Measurements from ENCODE around the gene SLC25A21. TPM values are rescaled to one million over a fixed set of nuclear protein-coding genes. Genes with fewer than 3 reads are reported as not detected.

SLC25A21 gene
- total and polyA plus RNA-seq, 7 donors, result 0.07 to 0.37 (median 0.18) TPM; not detected in 1

GRCh38 chr14:37045340-37046061 lies 126.9 kb downstream of the SLC25A21 start:
- 68 to 74% (median 69%) methylated on average over 5 of the region's 5 CpGs for WGBS, 3 donors
- DNase-seq (no peak), ATAC-seq (no peak)
- Histone ChIP-seq H3K27ac (no peak overlapping the region), H3K9me3 (no peaks in the 10 kb centered on the region), H3K36me3 (ENCODE audit: insufficient read depth in 1 of 2, low read depth in 1 of 2) (no peaks in the 10 kb centered on the region), H3K4me3 (no peak overlapping the region), H3K27me3 (ENCODE audit: insufficient read depth in 3 of 3, low read length in 2 of 3) (no peaks in the 10 kb centered on the region), H3K4me1 (no peaks in the 10 kb centered on the region)
- no peak for TF ChIP-seq CTCF (IDR thresholded peaks at IDR 0.05)
- intact Hi-C loops (cut with DNase I), result no loop called here

- DNase-seq, result no peak
- intact Hi-C loops (cut with DNase I), result no loop called here
- H3K36me3 ChIP-seq (ENCODE audit: insufficient read depth in 1 of 2, low read depth in 1 of 2), result no peaks in the 10 kb centered on the region
- 75 to 77% (median 77%) methylated on average over 3 of the region's 3 CpGs for WGBS, 3 donors
- no peak for TF ChIP-seq CTCF (IDR thresholded peaks at IDR 0.05)
- H3K4me3 ChIP-seq, result no peak overlapping the region
- no peak for ATAC-seq
- no peaks in the 10 kb centered on the region for H3K4me1 ChIP-seq
- no peaks in the 10 kb centered on the region for H3K9me3 ChIP-seq
- no peak overlapping the region for H3K27ac ChIP-seq
- no peaks in the 10 kb centered on the region for H3K27me3 ChIP-seq (ENCODE audit: insufficient read depth in 3 of 3, low read length in 2 of 3)
Measured at GRCh38 chr14:37037636-37038387, 134.6 kb downstream of the SLC25A21 start.

GRCh38 chr14:37036669-37037341 lies 135.6 kb downstream of the SLC25A21 start:
- DNase-seq, result peak in 1 of 2 donors; percentile 11
- no peak for ATAC-seq
- WGBS, 3 donors, result 41 to 52% (median 45%) methylated on average over 4 of the region's 4 CpGs
- TF ChIP-seq CTCF (IDR thresholded peaks at IDR 0.05), result no peak
- no peaks in the 10 kb centered on the region for H3K4me1 ChIP-seq
- no peaks in the 10 kb centered on the region for H3K36me3 ChIP-seq (ENCODE audit: insufficient read depth in 1 of 2, low read depth in 1 of 2)
- intact Hi-C loops (cut with DNase I), result no loop called here
- no peak overlapping the region for H3K4me3 ChIP-seq
- H3K27ac ChIP-seq, result no peak overlapping the region
- H3K27me3 ChIP-seq (ENCODE audit: insufficient read depth in 3 of 3, low read length in 2 of 3), result no peaks in the 10 kb centered on the region
- no peaks in the 10 kb centered on the region for H3K9me3 ChIP-seq

- Histone ChIP-seq H3K27me3 (ENCODE audit: insufficient read depth in 3 of 3, low read length in 2 of 3) (no peaks in the 10 kb centered on the region), H3K36me3 (ENCODE audit: insufficient read depth in 1 of 2, low read depth in 1 of 2) (no peaks in the 10 kb centered on the region), H3K9me3 (no peaks in the 10 kb centered on the region), H3K27ac (no peak overlapping the region), H3K4me1 (no peaks in the 10 kb centered on the region), H3K4me3 (no peak overlapping the region)
- WGBS, 3 donors, result 81 to 95% (median 86%) methylated on average over 2 of the region's 2 CpGs
- intact Hi-C loops (cut with DNase I), result no loop called here
- no peak for DNase-seq
- ATAC-seq, result no peak
- no peak for TF ChIP-seq CTCF (IDR thresholded peaks at IDR 0.05)
Measured at GRCh38 chr14:37035401-37035800, 137.0 kb downstream of the SLC25A21 start.

All from psoas muscle (tissue), 8 donors.